ENCODE results near the gene DYRK3. TPM values are rescaled to one million over a fixed set of nuclear protein-coding genes. Genes with fewer than 3 reads are reported as not detected.

Gene DYRK3
- total RNA-seq, 2 experiments from 2014 or later, result 1.6 to 1.7 TPM

DNA sequence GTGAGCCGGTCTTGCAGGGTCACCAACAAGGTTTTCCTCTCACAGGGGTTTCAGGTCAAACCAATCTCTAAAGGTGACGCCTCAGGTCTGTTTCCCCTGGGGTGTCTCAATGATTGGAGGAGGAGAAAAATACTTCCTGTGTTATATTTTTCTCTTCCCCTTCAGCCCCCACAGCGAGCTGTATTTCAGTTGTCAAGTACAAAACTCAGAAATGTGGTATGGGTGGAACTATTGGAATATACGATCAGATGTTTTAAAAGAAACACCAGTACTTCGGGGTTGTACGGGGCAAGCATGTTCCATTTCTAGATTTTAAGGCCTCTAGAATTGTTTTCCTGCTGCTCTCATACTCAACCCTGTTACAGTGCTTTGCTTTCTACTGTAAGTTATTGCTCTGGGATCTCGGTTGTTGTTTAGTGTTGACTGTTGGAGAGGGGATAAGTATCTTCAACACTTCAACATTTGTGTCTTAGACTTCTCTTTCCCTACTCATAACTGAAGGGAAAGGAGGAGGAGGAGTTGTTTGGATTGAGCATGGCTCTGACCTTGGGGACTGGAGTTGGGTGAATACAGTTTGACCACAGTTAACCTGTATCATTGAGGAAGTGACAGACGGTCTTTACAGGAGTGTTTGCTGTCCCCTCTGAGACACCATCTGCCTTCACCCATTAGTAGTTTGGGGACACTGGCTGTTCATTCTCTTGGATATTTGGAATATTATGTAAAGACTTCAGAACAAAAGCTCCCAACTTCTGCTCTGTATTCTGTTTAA, 51.3 kb downstream of the DYRK3 start:
- POLR2A ChIA-PET, result interaction anchor here (0.7 to 1.1 kb wide), 3 partner anchors 17 to 235 kb away, joined by 3 to 4 read pairs (median 3); no protein-coding TSS in a partner anchor
- Mint-ChIP-seq H3K27me3 (no peaks in the 10 kb centered on the region), H3K27ac (peak overlapping the region; percentile 96), H3K36me3 (ENCODE audit: low read depth) (peaks cover 20% of the 10 kb centered on the region), H3K9me3 (no peaks in the 10 kb centered on the region), H3K4me1 (ENCODE audit: low read depth) (peaks cover 64% of the 10 kb centered on the region), H3K4me3 (peak overlapping the region; percentile 99)
- peak overlapping the region; percentile 78 to 84 for H3K27ac ChIP-seq (ENCODE audit: low read depth in 1 of 2, low read length in 2 of 2)
- intact Hi-C loops (cut with DNase I, micrococcal nuclease), result loop anchor here (2.0 to 5.0 kb wide), 2 partner anchors 16 to 36 kb away; no protein-coding TSS in a partner anchor
- TF ChIP-seq CTCF (IDR thresholded peaks at IDR 0.05), result no peak
- H3K9me3 ChIP-seq (ENCODE audit: control insufficient read depth in 1 of 2, insufficient read depth in 1 of 2, low read length in 2 of 2), result no peaks in the 10 kb centered on the region
- CTCF ChIA-PET, result no interaction called here
- peak overlapping the region; percentile 91 for H3K4me3 ChIP-seq (ENCODE audit: low read length)
- ATAC-seq (ENCODE audit: poor library complexity) (peak; percentile 30), DNase-seq (peak in 5 of 14 experiments; percentile 8 to 78 (median 44))
- no peaks in the 10 kb centered on the region for H3K27me3 ChIP-seq (ENCODE audit: control insufficient read depth in 1 of 2, insufficient read depth in 2 of 2, low read length in 2 of 2)
- peaks cover 4% of the 10 kb centered on the region for H3K36me3 ChIP-seq (ENCODE audit: insufficient read depth, low read length)
- H3K4me1 ChIP-seq (ENCODE audit: insufficient read depth, low read length), result peaks cover 53% of the 10 kb centered on the region

GRCh38 chr1:206687251-206687914, 52.0 kb downstream of the DYRK3 start:
- no peaks in the 10 kb centered on the region for H3K9me3 ChIP-seq (ENCODE audit: control insufficient read depth in 1 of 2, insufficient read depth in 1 of 2, low read length in 2 of 2)
- TF ChIP-seq CTCF (IDR thresholded peaks at IDR 0.05), result no peak
- DNase-seq, result no peak
- POLR2A ChIA-PET, result interaction anchor here (0.7 kb wide), 1 partner anchor 42 kb away, joined by 3 read pairs; no protein-coding TSS in a partner anchor
- no peak for ATAC-seq (ENCODE audit: poor library complexity)
- H3K27me3 ChIP-seq (ENCODE audit: control insufficient read depth in 1 of 2, insufficient read depth in 2 of 2, low read length in 2 of 2), result no peaks in the 10 kb centered on the region
- Mint-ChIP-seq H3K4me3 (peak overlapping the region; percentile 99), H3K27ac (peak overlapping the region; percentile 96), H3K9me3 (no peaks in the 10 kb centered on the region), H3K27me3 (no peaks in the 10 kb centered on the region), H3K4me1 (ENCODE audit: low read depth) (peaks cover 71% of the 10 kb centered on the region), H3K36me3 (ENCODE audit: low read depth) (peaks cover 20% of the 10 kb centered on the region)
- CTCF ChIA-PET, result interaction anchor here (1.5 to 2.5 kb wide), 2 partner anchors 18 to 22 kb away, joined by 3 to 6 read pairs; no protein-coding TSS in a partner anchor
- H3K4me3 ChIP-seq (ENCODE audit: low read length), result no peak overlapping the region
- H3K4me1 ChIP-seq (ENCODE audit: insufficient read depth, low read length), result peaks cover 59% of the 10 kb centered on the region
- no peak overlapping the region for H3K27ac ChIP-seq (ENCODE audit: low read depth in 1 of 2, low read length in 2 of 2)
- H3K36me3 ChIP-seq (ENCODE audit: insufficient read depth, low read length), result peaks cover 4% of the 10 kb centered on the region
- intact Hi-C loops (cut with DNase I, micrococcal nuclease), result loop anchor here (2.0 to 5.0 kb wide), 2 partner anchors 15 to 35 kb away; no protein-coding TSS in a partner anchor

- Histone ChIP-seq H3K27ac (ENCODE audit: low read depth in 1 of 2, low read length in 2 of 2) (no peak overlapping the region), H3K4me3 (ENCODE audit: low read length) (no peak overlapping the region), H3K4me1 (ENCODE audit: insufficient read depth, low read length) (peaks cover 65% of the 10 kb centered on the region), H3K36me3 (ENCODE audit: insufficient read depth, low read length) (peaks cover 10% of the 10 kb centered on the region), H3K27me3 (ENCODE audit: control insufficient read depth in 1 of 2, insufficient read depth in 2 of 2, low read length in 2 of 2) (no peaks in the 10 kb centered on the region), H3K9me3 (ENCODE audit: control insufficient read depth in 1 of 2, insufficient read depth in 1 of 2, low read length in 2 of 2) (no peaks in the 10 kb centered on the region)
- TF ChIP-seq CTCF (IDR thresholded peaks at IDR 0.05), result no peak
- peaks cover 77% of the 10 kb centered on the region for H3K4me1 Mint-ChIP-seq (ENCODE audit: low read depth)
- no peak for DNase-seq
- no peak overlapping the region for H3K27ac Mint-ChIP-seq
- POLR2A ChIA-PET, result interaction anchor here (0.8 kb wide), 1 partner anchor 28 kb away, joined by 3 read pairs; no protein-coding TSS in a partner anchor
- no peak for ATAC-seq (ENCODE audit: poor library complexity)
- peaks cover 20% of the 10 kb centered on the region for H3K36me3 Mint-ChIP-seq (ENCODE audit: low read depth)
- intact Hi-C loops (cut with DNase I, micrococcal nuclease), result loop anchor here (2.0 to 5.0 kb wide), 2 partner anchors 15 to 34 kb away; no protein-coding TSS in a partner anchor
- H3K9me3 Mint-ChIP-seq, result no peaks in the 10 kb centered on the region
- H3K4me3 Mint-ChIP-seq, result peak overlapping the region; percentile 99
- CTCF ChIA-PET, result interaction anchor here (1.5 to 2.5 kb wide), 2 partner anchors 18 to 22 kb away, joined by 3 to 6 read pairs; no protein-coding TSS in a partner anchor
- H3K27me3 Mint-ChIP-seq, result no peaks in the 10 kb centered on the region
Observed at GRCh38 chr1:206687915-206688442, 52.6 kb downstream of the DYRK3 start.
